ENCODE data around the gene PELI1.

PELI1 gene

GRCh38 chr2:64144057-64145013 lies at the start of gene PELI1:
Gene PELI1 (minus strand): TSS chr2:64144420. CDS start chr2:64108310, 36,110 bp downstream.
- peak; percentile 92 for DNase-seq

GRCh38 chr2:64193491-64193890 lies 49.3 kb upstream of the PELI1 start:
- DNase-seq, result no peak

- DNase-seq, result no peak
These were observed 48.5 kb upstream of the PELI1 start for GRCh38 chr2:64192664-64193105.

GRCh38 chr2:64192125-64192479 lies 47.9 kb upstream of the PELI1 start:
- DNase-seq, result no peak

GRCh38 chr2:64189586-64189985 lies 45.4 kb upstream of the PELI1 start:
- DNase-seq, result no peak

GRCh38 chr2:64189167-64189566 lies 44.9 kb upstream of the PELI1 start:
- DNase-seq, result no peak

GRCh38 chr2:64186699-64187605 lies 42.7 kb upstream of the PELI1 start:
- no peak for DNase-seq

GRCh38 chr2:64179582-64180321 lies 35.5 kb upstream of the PELI1 start:
- DNase-seq, result no peak

GRCh38 chr2:64177315-64177714 lies 33.1 kb upstream of the PELI1 start:
- DNase-seq, result no peak

- no peak for DNase-seq
These were observed 31.4 kb upstream of the PELI1 start for GRCh38 chr2:64175419-64176197.

GRCh38 chr2:64173156-64174135 lies 29.2 kb upstream of the PELI1 start:
- DNase-seq, result no peak

GRCh38 chr2:64168756-64169155 lies 24.5 kb upstream of the PELI1 start:
- DNase-seq, result no peak

- DNase-seq, result no peak
These were observed 24.0 kb upstream of the PELI1 start for GRCh38 chr2:64168201-64168600.

- no peak for DNase-seq
These were observed 22.6 kb upstream of the PELI1 start for GRCh38 chr2:64166637-64167420.

GRCh38 chr2:64166212-64166611 lies 22.0 kb upstream of the PELI1 start:
- DNase-seq, result no peak

GRCh38 chr2:64165706-64166105 lies 21.5 kb upstream of the PELI1 start:
- DNase-seq, result no peak

GRCh38 chr2:64164629-64165028 lies 20.4 kb upstream of the PELI1 start:
- DNase-seq, result no peak

GRCh38 chr2:64162516-64162915 lies 18.3 kb upstream of the PELI1 start:
- no peak for DNase-seq

- DNase-seq, result no peak
These were observed 13.6 kb upstream of the PELI1 start for GRCh38 chr2:64157792-64158191.

GRCh38 chr2:64153811-64154210 lies 9.6 kb upstream of the PELI1 start:
- no peak for DNase-seq
